ENCODE data around the gene CLSTN2.

CLSTN2 gene

GRCh38 chr3:140434261-140434905 lies 499.4 kb downstream of the CLSTN2 start:
- DNase-seq = no peak

GRCh38 chr3:140436421-140436820 lies 501.4 kb downstream of the CLSTN2 start:
- DNase-seq = no peak

GRCh38 chr3:140438736-140439470 lies 503.9 kb downstream of the CLSTN2 start:
- no peak for DNase-seq

GRCh38 chr3:140439527-140439926 lies 504.5 kb downstream of the CLSTN2 start:
- no peak for DNase-seq

DNA sequence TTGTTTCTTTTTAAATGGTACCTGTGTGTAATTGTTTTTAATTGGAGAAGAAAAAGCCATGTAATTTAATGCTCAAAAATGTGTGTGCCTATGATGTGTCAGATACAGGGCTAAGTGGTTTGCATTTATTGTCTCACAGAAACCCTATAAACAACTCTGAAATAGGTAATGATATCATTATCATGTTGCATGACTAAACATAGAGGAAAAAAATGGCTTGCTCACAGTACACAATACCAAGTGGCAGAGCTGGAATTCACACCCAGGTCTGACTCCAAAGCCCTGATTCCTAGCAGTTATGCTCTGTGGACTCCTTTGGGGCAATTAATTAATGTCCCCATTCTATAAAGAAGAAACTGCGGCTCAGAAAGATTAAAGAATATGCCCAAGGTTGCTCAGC lies 505.5 kb downstream of the CLSTN2 start:
- no peak for DNase-seq

- no peak for DNase-seq
Observed at GRCh38 chr3:140441006-140441405, 506.0 kb downstream of the CLSTN2 start.

DNA sequence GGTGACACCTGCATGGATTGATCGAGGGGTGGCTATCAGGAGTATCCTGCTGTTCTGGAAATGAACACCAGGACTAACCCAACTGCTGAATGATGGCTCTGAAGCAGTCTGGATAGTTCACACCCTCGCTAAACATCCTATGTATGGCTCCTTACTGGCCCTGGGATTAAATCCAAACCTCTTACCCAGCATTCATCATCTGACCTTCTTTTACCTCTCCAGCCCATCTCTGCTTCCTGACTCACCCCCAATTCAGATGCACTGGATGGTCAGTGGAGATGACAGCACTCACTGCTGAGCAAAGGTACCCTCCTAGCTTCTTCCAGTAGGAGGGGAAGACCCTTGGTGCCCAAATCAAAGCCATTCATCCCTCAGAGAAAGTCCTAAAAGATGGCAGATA lies 507.6 kb downstream of the CLSTN2 start:
- no peak for DNase-seq

DNA sequence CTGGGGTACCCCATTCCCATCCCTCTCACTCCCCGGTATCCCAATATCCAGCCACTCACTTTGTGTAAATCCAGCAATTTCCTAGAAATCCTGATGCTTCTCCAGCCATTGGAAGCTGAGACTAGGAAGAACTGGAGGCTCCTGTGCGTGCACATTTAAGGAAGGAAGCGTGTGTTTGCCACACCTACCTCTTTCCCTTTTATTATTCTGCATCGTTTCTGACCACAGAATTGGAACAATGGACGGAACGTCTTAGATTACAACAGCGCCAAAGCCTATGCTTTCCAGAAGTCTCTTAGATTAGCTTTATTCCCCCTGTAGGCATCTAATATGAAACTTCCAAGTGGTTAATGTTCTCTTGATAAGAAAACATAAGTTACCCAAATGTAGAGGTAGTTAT lies 508.1 kb downstream of the CLSTN2 start:
- no peak for DNase-seq

GRCh38 chr3:140443806-140444205 lies 508.8 kb downstream of the CLSTN2 start:
- DNase-seq = no peak

- DNase-seq = no peak
Observed at GRCh38 chr3:140446734-140447133, 511.7 kb downstream of the CLSTN2 start.

DNA sequence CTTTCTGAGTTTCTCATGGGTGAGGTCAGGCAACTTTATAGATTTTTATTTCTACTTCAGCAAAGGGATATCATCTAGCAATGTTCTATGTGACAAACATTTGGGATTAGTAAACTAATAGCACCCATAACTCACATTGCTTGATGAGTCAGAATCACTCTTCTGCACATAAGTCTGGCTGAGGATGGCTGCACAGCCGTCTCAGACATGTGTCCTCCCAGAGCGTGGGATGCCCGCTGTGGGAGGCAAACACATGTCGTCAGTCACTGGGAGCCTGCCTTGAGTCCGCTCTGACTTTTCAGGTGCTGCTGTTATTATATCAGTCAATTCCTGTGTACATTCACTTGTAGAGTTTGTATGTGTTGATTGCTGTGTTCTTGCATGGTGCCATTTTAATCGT lies 512.2 kb downstream of the CLSTN2 start:
- DNase-seq = no peak

DNA sequence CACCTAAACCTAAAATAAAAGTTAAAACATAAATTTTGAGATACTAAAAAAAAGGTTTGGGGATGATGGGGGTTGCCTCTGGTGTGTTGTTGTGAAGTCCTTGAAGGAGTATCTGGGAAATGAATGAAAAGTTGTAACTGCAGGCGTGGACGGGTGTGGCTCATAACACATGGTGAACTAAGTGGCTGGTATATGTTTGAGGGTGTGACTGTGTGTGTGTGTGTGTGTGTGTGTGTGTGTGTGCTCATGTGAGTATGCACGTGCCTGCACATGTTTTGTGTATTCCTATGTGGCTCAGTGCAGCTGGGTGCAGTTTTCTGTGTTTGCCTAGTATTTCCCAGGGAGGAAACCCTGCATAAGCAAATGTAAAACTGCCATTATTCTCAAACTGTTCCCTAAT lies 513.0 kb downstream of the CLSTN2 start:
- DNase-seq = no peak

- DNase-seq = no peak
Observed at GRCh38 chr3:140449413-140450256, 514.6 kb downstream of the CLSTN2 start.

GRCh38 chr3:140453750-140454149 lies 518.8 kb downstream of the CLSTN2 start:
- DNase-seq = peak in 1 of 2 donors; percentile 7

DNA sequence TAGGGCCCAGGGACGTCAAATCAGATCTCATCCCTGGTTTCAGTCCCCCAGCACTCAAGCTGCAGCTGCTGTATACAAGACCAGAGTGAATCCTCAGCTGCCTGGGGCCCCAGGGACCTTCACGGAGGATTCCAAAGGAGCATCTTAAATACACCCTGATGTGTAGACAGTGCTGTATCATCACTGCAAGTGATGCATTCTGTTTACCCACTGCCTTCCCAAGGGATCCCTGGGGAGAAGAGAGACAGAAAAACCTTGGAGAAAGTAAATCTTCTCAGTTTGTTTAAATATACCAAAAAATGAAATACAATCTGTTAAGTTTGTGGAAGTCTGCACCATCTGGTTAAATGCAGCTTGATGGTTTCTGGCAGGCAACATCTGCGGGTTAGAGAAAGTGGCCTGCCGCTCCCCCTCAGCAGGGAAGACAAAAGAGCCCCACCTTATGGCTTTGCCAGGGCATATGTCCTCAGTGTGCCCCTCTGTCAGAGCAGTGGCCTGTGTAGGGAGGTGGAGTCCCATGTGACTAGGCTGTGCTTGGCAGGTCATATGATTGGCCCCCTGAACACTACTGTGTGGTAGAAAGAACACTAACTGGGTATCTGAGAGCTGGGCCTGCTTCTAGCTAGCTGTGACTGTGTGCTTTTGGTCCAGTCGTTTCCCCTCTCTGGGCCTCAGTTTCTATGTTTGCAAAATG lies 520.7 kb downstream of the CLSTN2 start:
- no peak for DNase-seq

- DNase-seq = no peak
Observed at GRCh38 chr3:140456974-140457373, 522.0 kb downstream of the CLSTN2 start.

GRCh38 chr3:140459462-140459861 lies 524.5 kb downstream of the CLSTN2 start:
- no peak for DNase-seq

DNA sequence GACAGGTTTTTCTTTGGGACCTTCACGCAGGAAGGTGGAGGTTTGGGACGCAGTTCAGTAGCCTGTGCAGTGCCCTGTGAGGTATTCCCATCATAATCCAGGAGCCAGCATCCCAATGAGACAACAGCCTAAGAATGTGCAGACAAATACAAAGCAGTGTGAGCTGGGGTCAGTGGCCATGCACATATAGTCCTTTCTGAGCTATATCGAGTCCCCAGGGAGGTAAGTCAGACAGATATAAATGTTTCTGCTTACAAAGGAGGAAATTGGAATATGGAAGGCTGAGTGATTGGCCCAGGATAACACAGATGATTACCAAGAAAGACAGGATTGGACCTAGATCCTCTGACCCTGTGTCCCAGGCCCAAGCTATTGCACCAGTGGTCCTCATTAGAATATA lies 526.3 kb downstream of the CLSTN2 start:
- DNase-seq = no peak

DNA sequence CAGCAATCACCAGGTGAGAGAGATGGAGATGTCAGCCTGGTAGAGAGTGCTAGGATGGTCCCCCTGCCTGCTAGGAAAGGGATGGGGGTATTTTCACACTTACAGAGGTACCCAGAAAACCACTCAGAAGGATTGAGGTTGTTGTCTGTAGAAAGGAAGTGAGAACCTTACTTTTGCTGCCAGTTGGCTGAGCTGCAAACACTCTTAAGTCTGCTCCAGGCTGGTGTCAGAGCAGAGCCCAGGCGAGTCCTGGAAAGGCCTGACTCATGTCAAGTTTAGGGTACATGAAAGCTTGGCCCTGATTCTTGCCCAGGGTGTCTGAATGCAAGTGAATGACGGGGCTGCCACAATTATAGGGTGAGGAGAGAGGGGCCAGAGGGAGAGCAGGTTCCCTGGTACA lies 528.4 kb downstream of the CLSTN2 start:
- DNase-seq = no peak

DNA sequence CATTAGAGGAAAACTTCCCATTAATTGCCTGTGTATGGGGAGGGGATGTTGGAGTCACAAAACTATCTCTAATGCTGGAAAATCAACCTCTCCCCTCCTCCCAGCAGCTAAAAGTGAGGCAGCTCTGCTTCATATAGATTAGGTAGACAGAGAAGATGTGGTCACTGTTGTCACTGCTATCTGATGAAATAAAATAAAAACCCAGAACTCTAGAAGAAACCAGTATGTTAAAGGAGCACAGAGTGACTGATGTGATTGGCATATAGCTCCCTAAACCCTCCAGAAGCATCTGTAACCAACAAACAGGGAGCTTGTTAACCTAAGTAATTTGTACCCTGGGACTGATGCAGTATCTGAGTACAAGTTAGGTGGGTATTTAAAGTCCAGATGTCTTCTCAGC lies 531.0 kb downstream of the CLSTN2 start:
- DNase-seq = no peak

DNA sequence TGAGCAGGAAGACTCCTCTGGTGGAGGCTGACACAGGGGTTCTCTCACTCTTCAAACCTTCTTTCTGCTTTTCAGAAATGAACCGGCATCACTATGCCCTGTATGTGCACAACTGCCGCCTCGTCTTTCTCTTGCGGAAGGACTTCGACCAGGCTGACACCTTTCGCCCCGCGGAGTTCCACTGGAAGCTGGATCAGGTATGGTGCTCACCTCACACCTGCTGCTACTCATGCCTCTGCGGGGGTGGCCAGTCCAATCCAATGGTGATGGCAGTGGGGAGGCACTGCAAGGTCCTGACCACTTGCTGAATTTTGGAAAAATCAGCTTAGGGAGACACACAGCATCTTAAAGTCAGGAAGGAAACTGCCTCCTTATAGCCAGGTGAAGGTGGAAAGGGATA lies 531.5 kb downstream of the CLSTN2 start:
- no peak for DNase-seq

DNA sequence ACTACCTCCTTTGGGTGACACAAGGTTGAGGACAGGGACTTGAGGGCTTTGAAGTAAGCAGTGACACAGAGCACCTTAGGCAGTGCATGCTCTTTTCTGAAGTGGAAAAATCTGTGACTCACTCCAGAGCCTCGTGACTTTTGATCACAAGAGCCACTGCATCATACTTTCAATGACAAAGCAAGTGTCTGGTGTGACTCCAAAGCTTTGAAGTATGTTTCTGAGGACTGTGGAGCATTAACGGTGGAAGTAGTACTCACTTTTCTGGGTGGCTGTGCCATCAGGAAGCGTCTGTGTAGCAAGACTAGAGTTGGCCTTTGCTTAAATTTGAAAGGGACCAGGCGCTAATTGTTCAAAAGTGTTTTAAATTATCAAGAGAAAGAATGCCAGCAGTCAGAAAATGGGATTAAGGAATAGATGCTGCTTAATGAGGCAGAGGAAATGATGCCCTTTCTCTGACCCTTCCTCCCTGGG lies 532.2 kb downstream of the CLSTN2 start:
- DNase-seq = no peak

DNA sequence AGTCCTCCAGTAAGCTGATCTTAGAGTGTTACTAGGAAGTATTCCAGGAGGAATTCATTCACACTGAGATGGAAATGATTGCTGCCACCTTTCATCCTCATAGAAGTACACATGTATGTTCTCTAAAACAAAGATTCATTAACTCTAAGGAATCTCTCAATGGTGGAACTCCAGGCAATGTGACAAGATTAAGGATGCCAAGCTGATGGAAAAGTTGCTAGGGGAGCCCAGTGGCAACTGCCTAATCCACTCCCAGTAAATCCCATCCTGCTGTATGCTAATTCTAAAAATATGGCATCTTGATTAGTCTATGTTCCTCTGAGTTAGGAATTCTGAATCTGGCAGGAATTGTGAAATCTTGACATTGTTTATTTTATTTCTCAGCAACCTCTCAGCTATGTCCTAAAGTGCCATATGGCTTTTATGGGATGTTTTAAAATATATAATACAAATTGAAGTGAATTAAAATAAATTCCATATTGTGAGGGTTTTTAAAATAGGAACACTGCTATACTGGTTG lies 532.9 kb downstream of the CLSTN2 start:
- no peak for DNase-seq
